Measurements from ENCODE around the gene NPR2.

- TF ChIP-seq POLR2A (IDR thresholded peaks at IDR 0.05; ENCODE audit: low read depth, low read length), result no peak
- TF ChIP-seq CTCF (IDR thresholded peaks at IDR 0.05; ENCODE audit: extremely low read depth in 1 of 2, insufficient read depth in 1 of 2, low read depth in 1 of 2, low read length in 2 of 2), result no peak
- no peak for TF ChIP-seq MAX (IDR thresholded peaks at IDR 0.05; ENCODE audit: insufficient read depth, insufficient read length)
- TF ChIP-seq MYC (IDR thresholded peaks at IDR 0.05; ENCODE audit: low read depth, low read length), result no peak
- no peak for TF ChIP-seq FOS (IDR thresholded peaks at IDR 0.05; ENCODE audit: borderline replicate concordance, insufficient read depth, low read length)
Measured at GRCh38 chr9:35801328-35802128, 10.1 kb downstream of the NPR2 start.
